DOHH2 (cell line): ENCODE results near the gene PDE4B.

Experiments
- EZH2phosphoT487 ChIP-seq: fragments of 200-600 bp; sonication (generic); IDR thresholded peaks from 2 replicates; pipeline ENCODE4 v1.6.1; 2017; ENCODE audit warnings: borderline replicate concordance, mild to moderate bottlenecking, antibody characterized with exemption, low read length, moderate library complexity, mixed read lengths
- TF ChIP-seq, protein P1 (sequence below): fragments of 200-600 bp; sonication (generic); IDR thresholded peaks from one replicate; pipeline ENCODE4 v1.5.1; 2014; ENCODE audit warnings: antibody characterized with exemption, mild to moderate bottlenecking, low read depth, low read length; ENCODE audit not compliant: poor library complexity, severe bottlenecking

GRCh38 chr1:65817891-65818290 lies 25.2 kb downstream of the PDE4B start:
- TF ChIP-seq EZH2phosphoT487, result no peak
- TF ChIP-seq, protein P1, sequence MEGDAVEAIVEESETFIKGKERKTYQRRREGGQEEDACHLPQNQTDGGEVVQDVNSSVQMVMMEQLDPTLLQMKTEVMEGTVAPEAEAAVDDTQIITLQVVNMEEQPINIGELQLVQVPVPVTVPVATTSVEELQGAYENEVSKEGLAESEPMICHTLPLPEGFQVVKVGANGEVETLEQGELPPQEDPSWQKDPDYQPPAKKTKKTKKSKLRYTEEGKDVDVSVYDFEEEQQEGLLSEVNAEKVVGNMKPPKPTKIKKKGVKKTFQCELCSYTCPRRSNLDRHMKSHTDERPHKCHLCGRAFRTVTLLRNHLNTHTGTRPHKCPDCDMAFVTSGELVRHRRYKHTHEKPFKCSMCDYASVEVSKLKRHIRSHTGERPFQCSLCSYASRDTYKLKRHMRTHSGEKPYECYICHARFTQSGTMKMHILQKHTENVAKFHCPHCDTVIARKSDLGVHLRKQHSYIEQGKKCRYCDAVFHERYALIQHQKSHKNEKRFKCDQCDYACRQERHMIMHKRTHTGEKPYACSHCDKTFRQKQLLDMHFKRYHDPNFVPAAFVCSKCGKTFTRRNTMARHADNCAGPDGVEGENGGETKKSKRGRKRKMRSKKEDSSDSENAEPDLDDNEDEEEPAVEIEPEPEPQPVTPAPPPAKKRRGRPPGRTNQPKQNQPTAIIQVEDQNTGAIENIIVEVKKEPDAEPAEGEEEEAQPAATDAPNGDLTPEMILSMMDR, result no peak
